ENCODE data around the gene PLSCR3.

GRCh38 chr17:7403977-7404736 is 9.8 kb upstream of the PLSCR3 start, which contains the start of gene TMEM256:
- no peak for TF ChIP-seq CTCF (conservative IDR thresholded peaks at IDR 0.05)
- TF ChIP-seq ZFX (IDR thresholded peaks at IDR 0.05), result no peak
